ENCODE data around the gene TMEM132E. TPM values are rescaled to one million over a fixed set of nuclear protein-coding genes. Genes with fewer than 3 reads are reported as not detected.

The TMEM132E gene
- total RNA-seq, 2 experiments from 2014 or later: 0.07 TPM; not detected in 1

GRCh38 chr17:34568953-34569352, 10.4 kb upstream of the TMEM132E start:
- no peak for TF ChIP-seq CTCF (IDR thresholded peaks at IDR 0.05)
- H3K27ac Mint-ChIP-seq: no peak overlapping the region
- no peaks in the 10 kb centered on the region for H3K9me3 Mint-ChIP-seq
- CTCF ChIA-PET: interaction anchor here (2.7 kb wide), 1 partner anchor 69 kb away, joined by 7 read pairs; no protein-coding TSS in a partner anchor
- ATAC-seq (no peak), DNase-seq (no peak)
- no peaks in the 10 kb centered on the region for H3K4me1 Mint-ChIP-seq (ENCODE audit: low read depth)
- peaks cover 27% of the 10 kb centered on the region for H3K27me3 Mint-ChIP-seq
- POLR2A ChIA-PET: no interaction called here
- intact Hi-C loops (cut with micrococcal nuclease): no loop called here
- H3K36me3 Mint-ChIP-seq (ENCODE audit: low read depth): no peaks in the 10 kb centered on the region
- no peak overlapping the region for H3K4me3 Mint-ChIP-seq

GRCh38 chr17:34569591-34569990, 9.8 kb upstream of the TMEM132E start:
- no peak for DNase-seq
- intact Hi-C loops (cut with micrococcal nuclease): no loop called here
- H3K36me3 Mint-ChIP-seq (ENCODE audit: low read depth): no peaks in the 10 kb centered on the region
- no peaks in the 10 kb centered on the region for H3K9me3 Mint-ChIP-seq
- no peak for ATAC-seq
- TF ChIP-seq CTCF (IDR thresholded peaks at IDR 0.05): no peak
- H3K4me3 Mint-ChIP-seq: no peak overlapping the region
- H3K27me3 Mint-ChIP-seq: peaks cover 31% of the 10 kb centered on the region
- ChIA-PET CTCF (interaction anchor here (2.7 kb wide), 1 partner anchor 68 kb away, joined by 7 read pairs; no protein-coding TSS in a partner anchor), POLR2A (no interaction called here)
- no peak overlapping the region for H3K27ac Mint-ChIP-seq
- H3K4me1 Mint-ChIP-seq (ENCODE audit: low read depth): no peaks in the 10 kb centered on the region

- ChIA-PET POLR2A (no interaction called here), CTCF (interaction anchor here (2.7 kb wide), 1 partner anchor 67 kb away, joined by 7 read pairs; no protein-coding TSS in a partner anchor)
- intact Hi-C loops (cut with micrococcal nuclease): no loop called here
- no peak for TF ChIP-seq CTCF (IDR thresholded peaks at IDR 0.05)
- no peaks in the 10 kb centered on the region for H3K4me1 Mint-ChIP-seq (ENCODE audit: low read depth)
- H3K36me3 Mint-ChIP-seq (ENCODE audit: low read depth): no peaks in the 10 kb centered on the region
- peaks cover 35% of the 10 kb centered on the region for H3K27me3 Mint-ChIP-seq
- H3K4me3 Mint-ChIP-seq: no peak overlapping the region
- no peak overlapping the region for H3K27ac Mint-ChIP-seq
- peak; percentile 45 for ATAC-seq
- H3K9me3 Mint-ChIP-seq: no peaks in the 10 kb centered on the region
- DNase-seq: no peak
Observed at GRCh38 chr17:34570506-34570905, 8.9 kb upstream of the TMEM132E start.

- H3K36me3 Mint-ChIP-seq (ENCODE audit: low read depth): no peaks in the 10 kb centered on the region
- H3K9me3 Mint-ChIP-seq: no peaks in the 10 kb centered on the region
- intact Hi-C loops (cut with micrococcal nuclease): no loop called here
- no peaks in the 10 kb centered on the region for H3K4me1 Mint-ChIP-seq (ENCODE audit: low read depth)
- ATAC-seq (no peak), DNase-seq (no peak)
- H3K27ac Mint-ChIP-seq: no peak overlapping the region
- ChIA-PET CTCF (interaction anchor here (1.4 to 2.7 kb wide), 2 partner anchors 9 to 66 kb away, joined by 3 to 7 read pairs; no protein-coding TSS in a partner anchor), POLR2A (no interaction called here)
- no peak overlapping the region for H3K4me3 Mint-ChIP-seq
- H3K27me3 Mint-ChIP-seq: peaks cover 40% of the 10 kb centered on the region
- no peak for TF ChIP-seq CTCF (IDR thresholded peaks at IDR 0.05)
Observed at GRCh38 chr17:34571428-34572130, 7.8 kb upstream of the TMEM132E start.

- H3K27ac Mint-ChIP-seq: no peak overlapping the region
- H3K4me3 Mint-ChIP-seq: no peak overlapping the region
- POLR2A ChIA-PET: no interaction called here
- no peaks in the 10 kb centered on the region for H3K4me1 Mint-ChIP-seq (ENCODE audit: low read depth)
- CTCF ChIA-PET: interaction anchor here (1.4 kb wide), 1 partner anchor 8 kb away, joined by 3 read pairs; no protein-coding TSS in a partner anchor
- DNase-seq: no peak
- intact Hi-C loops (cut with micrococcal nuclease): no loop called here
- no peaks in the 10 kb centered on the region for H3K36me3 Mint-ChIP-seq (ENCODE audit: low read depth)
- no peak for TF ChIP-seq CTCF (IDR thresholded peaks at IDR 0.05)
- peaks cover 49% of the 10 kb centered on the region for H3K27me3 Mint-ChIP-seq
- ATAC-seq: no peak
- no peaks in the 10 kb centered on the region for H3K9me3 Mint-ChIP-seq
Observed at GRCh38 chr17:34572483-34572882, 6.9 kb upstream of the TMEM132E start.
